Psoas muscle (tissue), 8 donors: ENCODE measurements around the gene CBR1. TPM values are rescaled to one million over a fixed set of nuclear protein-coding genes. Genes with fewer than 3 reads are reported as not detected.

Source experiments
- ATAC-seq, 4 donors: fragments of 200-7000 bp; cut with Tn5 transposase; one replicate each; pipeline ENCODE4 v1.9.1; 2020; ENCODE audit warnings: moderate library complexity in 3 of 4, mild to moderate bottlenecking in 2 of 4
- DNase-seq, 2 donors: peaks; one replicate each; pipeline ENCODE4 v3.0.0-alpha.2; 2020
- H3K27ac ChIP-seq: fragments of 200-600 bp; one replicate; pipeline ENCODE4 v1.8.0; 2022
- H3K27me3 ChIP-seq, 3 donors: fragments of 200-600 bp in 1 of 3; one replicate each; pipeline versions ENCODE4 v1.6.1 to v1.8.0; 2013 to 2022; ENCODE audit warnings: low read length in 2 of 3, mild to moderate bottlenecking in 2 of 3, moderate library complexity in 1 of 3; ENCODE audit not compliant: insufficient read depth in 3 of 3
- H3K36me3 ChIP-seq, 2 donors: fragments of 200-600 bp in 1 of 2; one replicate each; pipeline versions ENCODE4 v1.6.1 to v1.8.0; 2013 to 2022; ENCODE audit warnings: low read depth in 1 of 2, mild to moderate bottlenecking in 1 of 2, moderate library complexity in 1 of 2; ENCODE audit not compliant: insufficient read depth in 1 of 2
- H3K4me1 ChIP-seq: fragments of 200-600 bp; one replicate; pipeline ENCODE4 v1.8.0; 2022
- H3K4me3 ChIP-seq: fragments of 200-600 bp; one replicate; pipeline ENCODE4 v1.8.0; 2022; ENCODE audit warnings: mild to moderate bottlenecking
- H3K9me3 ChIP-seq: fragments of 200-600 bp; one replicate; pipeline ENCODE4 v1.8.0; 2022
- WGBS, 3 donors: extraction: QIAGEN DNeasy Blood & Tissue Kit; methylation state at CpG; one replicate each; pipeline versions ENCODE4 v1.1.6 to v1.1.7; 2013; 5-methylcytosine and 5-hydroxymethylcytosine counted together
- intact Hi-C, 2 donors: fragments of 100-400 bp; cut with DNase I; formaldehyde crosslinking; loops; one replicate each; pipeline versions ENCODE4 v1.11.0 to v1.14.2; 2022
- long read RNA-seq, 2 donors: library from polyadenylated mRNA; unstranded; transcript quantifications; one replicate each; pipeline ENCODE4 v2.0.0, GENCODE V29; 2021
- polyA plus RNA-seq, 3 donors: library from polyadenylated mRNA; stranded (reverse); fragments of 200-250 nt; gene quantifications; one replicate each; pipeline ENCODE4 v1.2.3, GENCODE V29; 2013
- total RNA-seq, 4 donors: library from RNA; stranded (reverse); fragmentation: NEBNext Ultra II Directional in 2 of 4; extraction: Animal tissue kit (Norgen Biotek cat#: 25700) in 2 of 4; gene quantifications; one replicate each; pipeline versions ENCODE4 v1.2.1 to v1.2.4, GENCODE V29; 2021 to 2023
- TF ChIP-seq, protein P1 (sequence below): fragments of 200-600 bp; IDR thresholded peaks from one replicate; pipeline ENCODE4 v1.8.0; 2022; ENCODE audit warnings: antibody characterized with exemption
- donor health status: healthy with polysubstance abuse.
- donor health status: DM: no; HTN: no; CAD: no; lungs with moderate emphysema.
- donor health status: Bipolar disorder and iron deficiency.
- donor health status: healthy.
- donor health status: DM: yes; HTN: yes; CAD: no.
- donor health status: DM: no; HTN: no; CAD: no.
- donor health status: DM: no; HTN: no; CAD: no.
- donor health status: DM: yes; HTN: yes; CAD: no.

The CBR1 gene
- total RNA-seq (10 to 100 TPM; 15.2 to 47.7 (median 31.0) TPM), polyA plus RNA-seq (10 to 100 TPM; 45.9 to 94.0 (median 71.7) TPM)
- long read RNA-seq, donor 1, transcript CBR1-201 (3 exons, 1,293 nt), result major isoform, 28 of 29 reads
- long read RNA-seq, donor 1, partial matches to known transcripts, result 0 of 29 reads
- long read RNA-seq, donor 1, other reads (novel, unspliced or antisense), result 1 of 29 reads
- long read RNA-seq, donor 2, transcript CBR1-201 (3 exons, 1,293 nt), result major isoform, 33 of 39 reads
- long read RNA-seq, donor 2, partial matches to known transcripts, result 0 of 39 reads
- long read RNA-seq, donor 2, other reads (novel, unspliced or antisense), result 3 of 39 reads

DNA sequence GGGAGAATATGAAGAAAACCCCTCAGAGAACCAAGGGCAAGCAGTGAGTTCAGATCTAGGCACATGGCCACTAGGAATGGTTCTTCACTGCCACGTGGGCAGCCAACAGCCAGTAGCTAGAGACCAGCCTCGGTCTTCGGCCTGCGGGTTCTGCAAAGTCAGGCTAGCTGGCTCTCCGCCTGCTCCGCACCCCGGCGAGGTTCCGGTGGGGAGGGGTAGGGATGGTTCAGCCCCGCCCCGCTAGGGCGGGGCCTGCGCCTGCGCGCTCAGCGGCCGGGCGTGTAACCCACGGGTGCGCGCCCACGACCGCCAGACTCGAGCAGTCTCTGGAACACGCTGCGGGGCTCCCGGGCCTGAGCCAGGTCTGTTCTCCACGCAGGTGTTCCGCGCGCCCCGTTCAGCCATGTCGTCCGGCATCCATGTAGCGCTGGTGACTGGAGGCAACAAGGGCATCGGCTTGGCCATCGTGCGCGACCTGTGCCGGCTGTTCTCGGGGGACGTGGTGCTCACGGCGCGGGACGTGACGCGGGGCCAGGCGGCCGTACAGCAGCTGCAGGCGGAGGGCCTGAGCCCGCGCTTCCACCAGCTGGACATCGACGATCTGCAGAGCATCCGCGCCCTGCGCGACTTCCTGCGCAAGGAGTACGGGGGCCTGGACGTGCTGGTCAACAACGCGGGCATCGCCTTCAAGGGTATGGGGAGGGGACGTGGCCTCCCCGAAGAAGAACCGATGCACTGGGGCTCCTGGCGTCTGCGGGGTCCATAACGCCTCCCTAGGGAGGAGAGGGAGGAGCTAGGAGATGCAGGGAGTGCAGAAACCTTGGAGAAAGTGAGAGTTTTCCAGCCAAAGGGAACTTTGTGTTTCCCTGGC, at the start of gene CBR1:
TSS of gene CBR1 (plus strand) at position 312 of the 871 bp plus-strand sequence. CDS start at position 404, 92 bp downstream.
- intact Hi-C loops, result loop anchor here in 1 of 2 donors (5.0 kb wide), 1 partner anchor 42 kb away; no protein-coding TSS in a partner anchor
- WGBS, 3 donors, result 0 to 1% (median 0%) methylated on average over 66 to 71 of the region's 71 CpGs
- H3K36me3 ChIP-seq, result peaks cover 3 to 30% of the 10 kb centered on the region in 2 donors
- ATAC-seq, result peak; percentile 94 to 97 (median 97)
- peak within 1 kb of the TSS; percentile 69 for H3K4me3 ChIP-seq
- H3K27me3 ChIP-seq, result no peaks in the 10 kb centered on the region
- peaks cover 31% of the 10 kb centered on the region for H3K4me1 ChIP-seq
- TF ChIP-seq, protein P1, sequence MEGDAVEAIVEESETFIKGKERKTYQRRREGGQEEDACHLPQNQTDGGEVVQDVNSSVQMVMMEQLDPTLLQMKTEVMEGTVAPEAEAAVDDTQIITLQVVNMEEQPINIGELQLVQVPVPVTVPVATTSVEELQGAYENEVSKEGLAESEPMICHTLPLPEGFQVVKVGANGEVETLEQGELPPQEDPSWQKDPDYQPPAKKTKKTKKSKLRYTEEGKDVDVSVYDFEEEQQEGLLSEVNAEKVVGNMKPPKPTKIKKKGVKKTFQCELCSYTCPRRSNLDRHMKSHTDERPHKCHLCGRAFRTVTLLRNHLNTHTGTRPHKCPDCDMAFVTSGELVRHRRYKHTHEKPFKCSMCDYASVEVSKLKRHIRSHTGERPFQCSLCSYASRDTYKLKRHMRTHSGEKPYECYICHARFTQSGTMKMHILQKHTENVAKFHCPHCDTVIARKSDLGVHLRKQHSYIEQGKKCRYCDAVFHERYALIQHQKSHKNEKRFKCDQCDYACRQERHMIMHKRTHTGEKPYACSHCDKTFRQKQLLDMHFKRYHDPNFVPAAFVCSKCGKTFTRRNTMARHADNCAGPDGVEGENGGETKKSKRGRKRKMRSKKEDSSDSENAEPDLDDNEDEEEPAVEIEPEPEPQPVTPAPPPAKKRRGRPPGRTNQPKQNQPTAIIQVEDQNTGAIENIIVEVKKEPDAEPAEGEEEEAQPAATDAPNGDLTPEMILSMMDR, result no peak
- peak within 1 kb of the TSS; percentile 65 for H3K27ac ChIP-seq
- DNase-seq, result peak; percentile 95
- no peaks in the 10 kb centered on the region for H3K9me3 ChIP-seq

GRCh38 chr21:36021251-36021837, 48.5 kb upstream of the CBR1 start:
- 95 to 96% (median 96%) methylated on average over 11 of the region's 11 CpGs for WGBS, 3 donors
- H3K4me1 ChIP-seq, result no peaks in the 10 kb centered on the region
- H3K36me3 ChIP-seq, result no peaks in the 10 kb centered on the region
- no peak for DNase-seq
- no peaks in the 10 kb centered on the region for H3K9me3 ChIP-seq
- no peak overlapping the region for H3K27ac ChIP-seq
- H3K4me3 ChIP-seq, result no peak overlapping the region
- ATAC-seq, result no peak
- TF ChIP-seq, protein P1, result no peak
- intact Hi-C loops, result no loop called here
- H3K27me3 ChIP-seq, result no peaks in the 10 kb centered on the region

GRCh38 chr21:36022427-36023091, 47.3 kb upstream of the CBR1 start:
- H3K27me3 ChIP-seq, result no peaks in the 10 kb centered on the region
- ATAC-seq (no peak), DNase-seq (no peak)
- H3K4me3 ChIP-seq, result no peak overlapping the region
- H3K27ac ChIP-seq, result no peak overlapping the region
- no peaks in the 10 kb centered on the region for H3K36me3 ChIP-seq
- H3K9me3 ChIP-seq, result no peaks in the 10 kb centered on the region
- TF ChIP-seq, protein P1, result no peak
- intact Hi-C loops, result no loop called here
- no peaks in the 10 kb centered on the region for H3K4me1 ChIP-seq
- WGBS, 3 donors, result 48 to 64% (median 52%) methylated on average over 6 of the region's 6 CpGs

DNA sequence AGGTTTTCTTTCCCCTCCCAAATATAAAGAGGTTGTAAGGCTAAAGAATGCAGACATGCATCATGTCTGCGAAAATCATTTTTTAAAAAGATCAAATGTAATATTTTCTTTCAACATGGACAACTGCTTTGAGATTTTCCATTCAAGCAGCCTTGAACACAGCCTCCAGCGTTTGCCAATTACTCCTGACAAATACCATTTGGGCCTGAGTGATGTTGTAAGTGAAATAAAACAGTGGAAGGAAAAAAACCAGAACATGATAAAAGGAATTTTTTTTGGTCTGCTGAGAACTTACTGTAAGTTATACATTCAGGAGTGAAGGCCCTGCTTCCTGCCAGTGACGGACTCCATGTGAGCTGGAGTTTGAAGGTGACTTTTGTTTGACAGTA, 46.7 kb upstream of the CBR1 start:
- H3K4me1 ChIP-seq, result no peaks in the 10 kb centered on the region
- TF ChIP-seq, protein P1, result no peak
- no peaks in the 10 kb centered on the region for H3K36me3 ChIP-seq
- 69 to 80% (median 74%) methylated on average over 3 of the region's 3 CpGs for WGBS, 3 donors
- H3K9me3 ChIP-seq, result no peaks in the 10 kb centered on the region
- H3K27me3 ChIP-seq, result no peaks in the 10 kb centered on the region
- no peak overlapping the region for H3K27ac ChIP-seq
- DNase-seq, result no peak
- intact Hi-C loops, result no loop called here
- no peak overlapping the region for H3K4me3 ChIP-seq
- ATAC-seq, result no peak
